ENCODE results near the gene UBR4. TPM values are rescaled to one million over a fixed set of nuclear protein-coding genes. Genes with fewer than 3 reads are reported as not detected.

Gene UBR4
- total and polyA plus RNA-seq, 2 of the 8 experiments (the other 6 are each of a cell fraction or from before 2014, with no cell fraction given): 139 to 152 TPM

GRCh38 chr1:19068639-19069276 lies 141.3 kb downstream of the UBR4 start:
- Histone ChIP-seq H3K9me3 (ENCODE audit: insufficient read depth in 2 of 2, low read depth in 1 of 2, low read length in 1 of 2) (no peaks in the 10 kb centered on the region), H4K20me1 (replicated peaks in 1 of 2; ENCODE audit: control insufficient read depth in 1 of 2, insufficient read depth in 2 of 2, low read length in 2 of 2) (no peaks in the 10 kb centered on the region), H3K4me2 (ENCODE audit: insufficient read depth in 1 of 2, low read depth in 2 of 2, low read length in 2 of 2) (no peak overlapping the region), H3K36me3 (ENCODE audit: control insufficient read depth in 2 of 4, insufficient read depth in 4 of 4, low read length in 3 of 4) (peaks cover 0 to 9% (median 6%) of the 10 kb centered on the region in 4 experiments; a peak in 4 of 8 replicates), H3K4me1 (replicated peaks in 1 of 4; ENCODE audit: control insufficient read depth in 3 of 4, insufficient read depth in 4 of 4, low read length in 3 of 4) (peaks cover 0 to 12% (median 5%) of the 10 kb centered on the region in 4 experiments; a peak in 5 of 7 replicates), H3K4ac (replicated peaks; ENCODE audit: insufficient read length, low read depth, low read length) (no peak overlapping the region), H2BK12ac (ENCODE audit: low read depth, low read length) (no peak overlapping the region), H4K91ac (replicated peaks; ENCODE audit: insufficient read length, low read length) (no peak overlapping the region), H3K4me3 (ENCODE audit: extremely low read depth in 1 of 4, insufficient read depth in 2 of 4, low read depth in 3 of 4, low read length in 4 of 4) (no peak overlapping the region), H3K79me2 (ENCODE audit: control insufficient read depth in 1 of 2, insufficient read depth in 2 of 2, low read length in 2 of 2) (no peaks in the 10 kb centered on the region), H3K9ac (replicated peaks in 1 of 4; ENCODE audit: extremely low read depth in 1 of 4, low read depth in 3 of 4, low read length in 3 of 4) (no peak overlapping the region), H2BK5ac (ENCODE audit: low read depth, low read length) (no peak overlapping the region), H3K27me3 (replicated peaks in 1 of 4; ENCODE audit: control insufficient read depth in 3 of 4, extremely low read depth in 1 of 4, insufficient read depth in 3 of 4, low read length in 3 of 4) (no peaks in the 10 kb centered on the region), H4K8ac (ENCODE audit: extremely low read depth, insufficient read depth, low read length) (no peak overlapping the region), H2BK120ac (replicated peaks; ENCODE audit: low read depth, low read length) (no peak overlapping the region), H3K14ac (ENCODE audit: insufficient read length) (no peak overlapping the region), H2AFZ (ENCODE audit: low read length) (no peak overlapping the region), H3K79me1 (ENCODE audit: low read depth, low read length) (no peaks in the 10 kb centered on the region), H2BK15ac (ENCODE audit: low read length) (no peak overlapping the region), H3K18ac (ENCODE audit: extremely low read depth, low read length) (no peak overlapping the region), H4K5ac (ENCODE audit: insufficient read length, low read depth, low read length) (no peak overlapping the region), H3K27ac (ENCODE audit: low read depth, low read length) (no peak overlapping the region), H3K23me2 (ENCODE audit: low read depth, low read length) (no peaks in the 10 kb centered on the region), H2BK20ac (ENCODE audit: low read length) (no peak overlapping the region), H3K23ac (ENCODE audit: insufficient read length) (no peak overlapping the region), H3K56ac (replicated peaks; ENCODE audit: insufficient read length, low read depth, low read length) (no peak overlapping the region), H2AK5ac (ENCODE audit: low read depth, low read length) (no peak overlapping the region)
- POLR2A ChIA-PET (ENCODE audit: partially characterized antibody): interaction anchor here (1.3 kb wide), 1 partner anchor 10 kb away, joined by 4 read pairs; no protein-coding TSS in a partner anchor
- no peak for TF ChIP-seq SP4 (IDR thresholded peaks at IDR 0.05; ENCODE audit: low read length)
- TF ChIP-seq POU5F1 (IDR thresholded peaks at IDR 0.05; ENCODE audit: low read depth, low read length): no peak
- no peak for TF ChIP-seq SAP30 (IDR thresholded peaks at IDR 0.05; ENCODE audit: insufficient read depth, insufficient replicate concordance, low read length)
- TF ChIP-seq NRF1 (IDR thresholded peaks at IDR 0.05; ENCODE audit: low read depth, low read length): no peak
- DNase-seq (ENCODE audit: low read depth in 1 of 2, low spot score in 2 of 2): no peak
- WGBS, 2 experiments (ENCODE audit: extremely low coverage in 1 of 2, insufficient coverage in 1 of 2, insufficient read length in 1 of 2, insufficient replicate concordance in 2 of 2, low coverage in 1 of 2, low lambda C conversion rate in 2 of 2, missing lambda C conversion rate in 1 of 2): 92% methylated on average over 11 of the region's 11 CpGs; no CpG with 5 or more reads in 1 of the 2 experiments
- no peak for FAIRE-seq
- CTCF ChIA-PET (ENCODE audit: partially characterized antibody): interaction anchor here (1.6 to 8.6 kb wide), 6 partner anchors 15 to 185 kb away, joined by 4 to 59 read pairs (median 10); no protein-coding TSS in a partner anchor
